Right forelimb (tissue), 1 donor: Measurements from ENCODE around the gene CCDC197.

Source experiments
- DNase-seq: peaks from one replicate; pipeline ENCODE4 v3.0.0-alpha.2; 2018

CCDC197 gene

GRCh38 chr14:93962701-93963601 is 34.1 kb upstream of the CCDC197 start:
- DNase-seq, result no peak

- no peak for DNase-seq
These were observed 33.4 kb upstream of the CCDC197 start for GRCh38 chr14:93963692-93964091.

GRCh38 chr14:93964281-93964680 is 32.8 kb upstream of the CCDC197 start:
- no peak for DNase-seq

- DNase-seq, result no peak
These were observed 32.2 kb upstream of the CCDC197 start for GRCh38 chr14:93964820-93965286.

GRCh38 chr14:93965287-93965821 is 31.7 kb upstream of the CCDC197 start:
- no peak for DNase-seq

GRCh38 chr14:93965946-93966474 is 31.1 kb upstream of the CCDC197 start:
- DNase-seq, result no peak

GRCh38 chr14:93967637-93968250 is 29.4 kb upstream of the CCDC197 start:
- no peak for DNase-seq

- no peak for DNase-seq
These were observed 27.8 kb upstream of the CCDC197 start for GRCh38 chr14:93969082-93969828.

- DNase-seq, result no peak
These were observed 26.5 kb upstream of the CCDC197 start for GRCh38 chr14:93970585-93970964.

GRCh38 chr14:93970965-93971634 is 26.0 kb upstream of the CCDC197 start:
- DNase-seq, result no peak

GRCh38 chr14:93971635-93972027 is 25.5 kb upstream of the CCDC197 start:
- no peak for DNase-seq

GRCh38 chr14:93972618-93973205 is 24.4 kb upstream of the CCDC197 start:
- DNase-seq, result no peak

GRCh38 chr14:93973607-93974006 is 23.5 kb upstream of the CCDC197 start:
- DNase-seq, result no peak

- no peak for DNase-seq
These were observed 22.8 kb upstream of the CCDC197 start for GRCh38 chr14:93974299-93974698.

- no peak for DNase-seq
These were observed 22.3 kb upstream of the CCDC197 start for GRCh38 chr14:93974833-93975232.

GRCh38 chr14:93975791-93976476 is 21.2 kb upstream of the CCDC197 start:
- no peak for DNase-seq

GRCh38 chr14:93976477-93977057 is 20.5 kb upstream of the CCDC197 start, which contains the start of gene ASB2:
ASB2 (minus strand) TSS chr14:93976570; CDS start chr14:93964539, 12,031 bp downstream.
- DNase-seq, result no peak

- DNase-seq, result no peak
These were observed 19.9 kb upstream of the CCDC197 start for GRCh38 chr14:93977171-93977570.

GRCh38 chr14:93977790-93978581 is 19.1 kb upstream of the CCDC197 start:
- no peak for DNase-seq

GRCh38 chr14:93978735-93979134 is 18.4 kb upstream of the CCDC197 start:
- DNase-seq, result no peak
